ENCODE data around the gene ILK. TPM values are rescaled to one million over a fixed set of nuclear protein-coding genes. Genes with fewer than 3 reads are reported as not detected.

The ILK gene
- total RNA-seq, 2 donors from 2014 or later, result 338 to 588 TPM

- Histone ChIP-seq H3K27ac (peak within 1 kb of the TSS; percentile 86 to 87), H3K27me3 (replicated peaks; ENCODE audit: insufficient read depth) (no peaks in the 10 kb centered on the region), H3K4me3 (peak within 1 kb of the TSS; percentile 83), H3K4me1 (ENCODE audit: control insufficient read depth in 1 of 2, low read depth in 2 of 2) (peaks cover 9 to 39% of the 10 kb centered on the region in 2 donors), H3K36me3 (no peaks in the 10 kb centered on the region), H3K9me3 (no peaks in the 10 kb centered on the region)
- ATAC-seq (ENCODE audit: insufficient number of reproducible peaks, low FRiP score, low read depth) (peak; percentile 39), DNase-seq (ENCODE audit: low spot score) (no peak)
- TF ChIP-seq, protein P1, sequence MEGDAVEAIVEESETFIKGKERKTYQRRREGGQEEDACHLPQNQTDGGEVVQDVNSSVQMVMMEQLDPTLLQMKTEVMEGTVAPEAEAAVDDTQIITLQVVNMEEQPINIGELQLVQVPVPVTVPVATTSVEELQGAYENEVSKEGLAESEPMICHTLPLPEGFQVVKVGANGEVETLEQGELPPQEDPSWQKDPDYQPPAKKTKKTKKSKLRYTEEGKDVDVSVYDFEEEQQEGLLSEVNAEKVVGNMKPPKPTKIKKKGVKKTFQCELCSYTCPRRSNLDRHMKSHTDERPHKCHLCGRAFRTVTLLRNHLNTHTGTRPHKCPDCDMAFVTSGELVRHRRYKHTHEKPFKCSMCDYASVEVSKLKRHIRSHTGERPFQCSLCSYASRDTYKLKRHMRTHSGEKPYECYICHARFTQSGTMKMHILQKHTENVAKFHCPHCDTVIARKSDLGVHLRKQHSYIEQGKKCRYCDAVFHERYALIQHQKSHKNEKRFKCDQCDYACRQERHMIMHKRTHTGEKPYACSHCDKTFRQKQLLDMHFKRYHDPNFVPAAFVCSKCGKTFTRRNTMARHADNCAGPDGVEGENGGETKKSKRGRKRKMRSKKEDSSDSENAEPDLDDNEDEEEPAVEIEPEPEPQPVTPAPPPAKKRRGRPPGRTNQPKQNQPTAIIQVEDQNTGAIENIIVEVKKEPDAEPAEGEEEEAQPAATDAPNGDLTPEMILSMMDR (IDR thresholded peaks at IDR 0.05), result no peak
Observed at GRCh38 chr11:6655790-6656583, 52.4 kb downstream of the ILK start, which contains the start of gene DCHS1. TSS of gene DCHS1 (minus strand) at chr11:6655809. CDS start at chr11:6641613, 14,196 bp downstream.

DNA sequence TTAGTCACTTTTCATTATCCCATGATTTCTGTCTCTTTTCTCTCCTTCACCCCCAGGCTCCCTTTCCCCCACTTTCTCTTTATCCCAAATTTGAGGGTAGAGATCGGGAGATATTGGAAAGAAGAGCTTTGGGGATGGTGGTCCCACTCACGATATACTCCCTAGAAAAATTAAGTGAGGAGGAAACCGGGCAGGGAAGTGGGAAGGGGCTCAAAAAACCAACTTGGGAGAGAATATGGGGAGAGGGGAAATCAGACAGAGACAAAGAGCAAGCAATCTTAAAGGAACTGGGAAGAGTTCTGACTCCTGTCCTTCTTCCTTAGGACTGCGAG lies 53.0 kb downstream of the ILK start:
- ATAC-seq (ENCODE audit: insufficient number of reproducible peaks, low FRiP score, low read depth), result no peak
- no peak for DNase-seq (ENCODE audit: low spot score)
- Histone ChIP-seq H3K4me1 (ENCODE audit: control insufficient read depth in 1 of 2, low read depth in 2 of 2) (peaks cover 9 to 39% of the 10 kb centered on the region in 2 donors), H3K27me3 (replicated peaks; ENCODE audit: insufficient read depth) (no peaks in the 10 kb centered on the region), H3K36me3 (no peaks in the 10 kb centered on the region), H3K27ac (peak overlapping the region; percentile 83 to 86), H3K4me3 (peak overlapping the region; percentile 83), H3K9me3 (no peaks in the 10 kb centered on the region)
- TF ChIP-seq, protein P1 (IDR thresholded peaks at IDR 0.05), result no peak

DNA sequence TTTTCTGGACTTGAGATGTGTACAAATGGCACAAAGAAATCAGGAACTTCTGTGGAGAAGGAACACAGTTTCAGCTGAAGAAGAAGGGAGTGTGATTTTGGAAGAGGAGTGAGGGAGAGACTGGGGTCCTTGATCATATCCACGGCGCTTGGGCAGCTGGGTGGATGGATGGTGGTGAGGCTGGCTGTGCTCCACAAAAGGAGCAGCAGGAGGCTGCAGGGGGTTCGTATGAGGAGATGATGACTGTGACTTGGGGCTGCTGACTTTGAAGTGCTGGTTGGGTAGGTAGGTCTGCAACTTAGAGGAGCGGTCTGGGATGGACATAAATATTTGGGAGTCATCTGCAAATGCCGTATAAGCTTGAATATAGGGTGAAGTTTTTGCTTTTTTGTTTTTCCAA lies 53.4 kb downstream of the ILK start:
- ATAC-seq (ENCODE audit: insufficient number of reproducible peaks, low FRiP score, low read depth) (no peak), DNase-seq (ENCODE audit: low spot score) (no peak)
- Histone ChIP-seq H3K9me3 (no peaks in the 10 kb centered on the region), H3K27me3 (replicated peaks; ENCODE audit: insufficient read depth) (no peaks in the 10 kb centered on the region), H3K36me3 (no peaks in the 10 kb centered on the region), H3K27ac (peak overlapping the region; percentile 83 to 86), H3K4me1 (ENCODE audit: control insufficient read depth in 1 of 2, low read depth in 2 of 2) (peaks cover 9 to 39% of the 10 kb centered on the region in 2 donors), H3K4me3 (peak overlapping the region; percentile 83)
- TF ChIP-seq, protein P1 (IDR thresholded peaks at IDR 0.05), result no peak

- no peaks in the 10 kb centered on the region for H3K9me3 ChIP-seq
- H3K4me3 ChIP-seq, result no peak overlapping the region
- H3K36me3 ChIP-seq, result no peaks in the 10 kb centered on the region
- TF ChIP-seq, protein P1 (IDR thresholded peaks at IDR 0.05), result no peak
- H3K27ac ChIP-seq, result peak overlapping the region; percentile 83 to 86
- H3K4me1 ChIP-seq (ENCODE audit: control insufficient read depth in 1 of 2, low read depth in 2 of 2), result peaks cover 9 to 39% of the 10 kb centered on the region in 2 donors
- no peaks in the 10 kb centered on the region for H3K27me3 ChIP-seq (replicated peaks; ENCODE audit: insufficient read depth)
- DNase-seq (ENCODE audit: low spot score) (no peak), ATAC-seq (ENCODE audit: insufficient number of reproducible peaks, low FRiP score, low read depth) (no peak)
Observed at GRCh38 chr11:6657346-6657745, 53.8 kb downstream of the ILK start.

GRCh38 chr11:6658647-6659046 lies 55.1 kb downstream of the ILK start:
- Histone ChIP-seq H3K27me3 (replicated peaks; ENCODE audit: insufficient read depth) (no peaks in the 10 kb centered on the region), H3K27ac (no peak overlapping the region), H3K4me3 (no peak overlapping the region), H3K4me1 (ENCODE audit: control insufficient read depth in 1 of 2, low read depth in 2 of 2) (peaks cover 9 to 33% of the 10 kb centered on the region in 2 donors), H3K36me3 (no peaks in the 10 kb centered on the region), H3K9me3 (no peaks in the 10 kb centered on the region)
- DNase-seq (ENCODE audit: low spot score) (no peak), ATAC-seq (ENCODE audit: insufficient number of reproducible peaks, low FRiP score, low read depth) (no peak)
- TF ChIP-seq, protein P1 (IDR thresholded peaks at IDR 0.05), result no peak

Other genes starting within 250 kb of the ILK start
- 10 to 100 TPM; 36.6 to 51.3 TPM for gene SMPD1, start 213.3 kb upstream of the ILK start, total RNA-seq
- 10 to 100 TPM; 40.0 to 63.6 TPM for gene APBB1, start 184.7 kb upstream of the ILK start, total RNA-seq
- gene HPX, start 162.8 kb upstream of the ILK start, total RNA-seq, result 1 to 10 TPM in 1 of 2 donors, under 1 TPM in 1; 0.54 to 2.9 TPM
- gene TRIM3, start 129.8 kb upstream of the ILK start, total RNA-seq, result 10 to 100 TPM; 40.3 to 40.4 TPM
- 10 to 100 TPM; 52.1 to 62.8 TPM for gene ARFIP2, start 122.4 kb upstream of the ILK start, total RNA-seq
- 10 to 100 TPM; 47.7 to 49.9 TPM for gene TIMM10B, start 122.3 kb upstream of the ILK start, total RNA-seq
- 10 to 100 TPM; 23.9 to 26.5 TPM for gene DNHD1, start 106.5 kb upstream of the ILK start, total RNA-seq
- gene RRP8, start 158 bp upstream of the ILK start, total RNA-seq, result 10 to 100 TPM; 13.9 to 35.8 TPM
- 10 to 100 TPM; 39.5 to 40.0 TPM for gene TAF10, start 8.4 kb downstream of the ILK start, total RNA-seq
- gene TPP1, start 15.6 kb downstream of the ILK start, total RNA-seq, result 10 to 100 TPM; 66.7 to 75.6 TPM
- 10 to 100 TPM; 62.3 to 73.5 TPM for gene DCHS1, start 52.0 kb downstream of the ILK start, total RNA-seq
- gene MRPL17, start 79.6 kb downstream of the ILK start, total RNA-seq, result 10 to 100 TPM; 20.6 to 53.6 TPM
- gene OR2AG2, start 168.2 kb downstream of the ILK start, total RNA-seq, result under 1 TPM in 1 of 2 donors, not detected in 1; 0.35 TPM
- not detected for gene OR2AG1, start 179.2 kb downstream of the ILK start, total RNA-seq
- under 1 TPM in 1 of 2 donors, not detected in 1; 0.35 TPM for gene OR6A2, start 195.9 kb downstream of the ILK start, total RNA-seq
- not detected for gene OR10A5, start 241.9 kb downstream of the ILK start, total RNA-seq

Data from thoracic aorta (tissue), 2 donors.